Measurements from ENCODE around the gene ZNF19. TPM values are rescaled to one million over a fixed set of nuclear protein-coding genes. Genes with fewer than 3 reads are reported as not detected.

ZNF19 gene
- polyA plus RNA-seq, 1 donor from 2014 or later, result 2.5 TPM

DNA sequence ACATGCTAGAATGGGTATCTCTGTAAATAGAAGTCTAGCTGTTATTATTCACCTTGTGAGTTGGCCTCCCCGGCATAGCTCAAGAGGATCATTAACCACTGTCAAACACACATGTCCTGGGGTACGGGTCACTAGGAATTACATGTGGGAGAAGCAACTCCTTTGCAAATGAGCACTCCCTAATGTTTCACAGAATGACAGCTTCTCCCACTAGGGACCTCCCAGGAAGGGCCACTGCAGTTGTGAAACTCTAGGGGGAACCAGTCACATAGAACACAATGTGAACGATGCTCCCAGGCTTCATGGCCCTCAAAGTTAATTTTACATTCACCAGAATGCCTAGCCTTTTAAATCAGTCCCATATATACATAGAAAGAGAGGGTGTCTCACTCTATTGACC lies 12.4 kb upstream of the ZNF19 start:
- H3K27me3 Mint-ChIP-seq, result no peaks in the 10 kb centered on the region
- H3K4me3 Mint-ChIP-seq, result no peak overlapping the region
- H3K9me3 Mint-ChIP-seq, result no peaks in the 10 kb centered on the region
- no peaks in the 10 kb centered on the region for H3K4me1 Mint-ChIP-seq
- no peak overlapping the region for H3K27ac Mint-ChIP-seq
- H3K36me3 Mint-ChIP-seq, result no peaks in the 10 kb centered on the region

DNA sequence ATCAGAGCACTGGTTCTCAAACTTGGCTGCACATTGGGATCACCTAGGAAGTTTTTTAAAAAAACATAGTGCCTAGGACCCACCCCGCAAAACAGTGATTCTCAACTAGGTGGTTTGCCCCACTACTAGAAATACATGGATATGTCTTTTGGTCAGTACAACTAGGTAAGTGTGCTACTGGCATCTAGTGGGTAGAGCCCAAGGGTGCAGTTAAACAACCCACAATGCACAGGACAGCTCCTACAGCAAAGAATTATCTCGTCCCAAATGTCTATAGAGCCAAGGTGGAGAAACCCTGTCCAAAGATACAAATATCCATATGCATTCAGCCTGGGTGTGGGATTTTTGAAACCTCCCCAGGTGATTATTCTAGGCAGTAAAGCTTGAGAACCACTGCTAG lies 11.8 kb upstream of the ZNF19 start:
- no peaks in the 10 kb centered on the region for H3K36me3 Mint-ChIP-seq
- no peak overlapping the region for H3K4me3 Mint-ChIP-seq
- H3K9me3 Mint-ChIP-seq, result no peaks in the 10 kb centered on the region
- H3K4me1 Mint-ChIP-seq, result no peaks in the 10 kb centered on the region
- no peaks in the 10 kb centered on the region for H3K27me3 Mint-ChIP-seq
- H3K27ac Mint-ChIP-seq, result no peak overlapping the region

DNA sequence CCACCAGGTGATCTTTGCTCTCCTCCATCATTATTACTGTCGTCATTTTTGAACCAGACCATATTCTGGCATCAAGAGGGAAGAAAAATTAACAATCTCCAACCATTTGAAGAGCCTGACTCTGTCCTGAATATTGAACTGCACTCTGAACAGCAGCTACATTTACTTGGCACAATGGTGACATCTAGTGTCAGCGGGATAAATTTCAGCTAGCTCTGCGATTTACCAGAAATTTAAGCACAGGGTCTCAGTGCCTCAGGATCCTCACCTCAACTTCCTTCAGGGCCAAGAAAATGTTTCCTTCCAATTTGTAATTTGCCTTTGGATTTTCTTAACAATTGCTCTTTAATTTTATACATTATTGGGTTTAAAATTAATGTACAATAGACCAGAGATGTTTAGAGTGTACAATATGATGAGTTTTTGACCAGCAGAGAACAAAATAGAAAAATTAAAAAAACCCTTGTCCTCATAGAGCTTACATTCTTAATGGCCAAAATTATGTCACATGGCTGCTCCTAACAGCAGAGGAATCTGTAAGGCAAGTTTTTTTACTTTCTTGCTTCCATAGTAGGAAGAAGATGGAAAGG lies 10.7 kb upstream of the ZNF19 start:
- Mint-ChIP-seq H3K9me3 (no peaks in the 10 kb centered on the region), H3K27ac (no peak overlapping the region), H3K4me1 (no peaks in the 10 kb centered on the region), H3K4me3 (peak overlapping the region in 1 of 4 donors; percentile 45), H3K36me3 (no peaks in the 10 kb centered on the region), H3K27me3 (no peaks in the 10 kb centered on the region)

DNA sequence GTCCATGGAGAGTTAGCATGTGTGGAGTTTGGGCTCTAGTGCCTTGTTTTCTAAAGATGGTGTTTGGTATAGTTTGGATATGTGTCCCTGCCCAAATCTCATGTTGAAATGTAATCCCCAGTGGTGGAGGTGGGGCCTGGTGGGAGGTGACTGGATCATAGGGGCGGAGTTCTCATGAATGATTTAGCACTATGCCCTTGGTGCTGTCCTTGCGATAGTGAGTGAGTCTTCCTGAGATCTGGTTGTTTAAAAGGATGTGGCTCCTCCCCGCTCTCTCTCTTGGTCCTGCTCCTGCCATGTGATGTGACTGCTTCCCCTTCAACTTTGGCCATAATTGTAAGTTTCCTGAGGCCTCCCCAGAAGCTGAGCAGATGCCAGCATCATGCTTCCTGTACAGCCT lies 8.9 kb upstream of the ZNF19 start:
- no peaks in the 10 kb centered on the region for H3K36me3 Mint-ChIP-seq
- H3K27me3 Mint-ChIP-seq, result no peaks in the 10 kb centered on the region

DNA sequence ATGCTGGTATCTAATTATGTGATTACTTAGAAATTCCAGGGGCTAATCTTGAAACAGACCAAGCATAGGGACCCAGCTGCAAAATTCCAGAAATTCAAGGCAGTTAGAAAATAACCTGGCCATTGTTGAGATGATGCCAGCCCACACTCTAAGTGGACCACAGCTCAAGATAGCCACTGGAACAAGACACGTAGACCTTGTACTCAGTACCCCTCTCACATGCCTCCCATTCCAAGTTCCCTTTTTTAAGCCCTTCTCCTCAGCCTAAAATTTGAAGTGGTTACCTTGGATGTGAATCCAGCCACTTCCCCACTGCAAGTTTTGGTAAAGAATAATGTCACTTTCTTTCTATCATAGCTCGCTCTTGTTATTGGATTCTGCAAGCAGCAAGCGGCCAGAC lies 4.1 kb upstream of the ZNF19 start:
- no peaks in the 10 kb centered on the region for H3K4me1 Mint-ChIP-seq
- H3K9me3 Mint-ChIP-seq, result no peaks in the 10 kb centered on the region
- no peak overlapping the region for H3K4me3 Mint-ChIP-seq
- no peak overlapping the region for H3K27ac Mint-ChIP-seq
- H3K27me3 Mint-ChIP-seq, result peaks cover 6% of the 10 kb centered on the region
- no peaks in the 10 kb centered on the region for H3K36me3 Mint-ChIP-seq

More for the DNA sequence above, 8.9 kb upstream of the ZNF19 start:
- no peaks in the 10 kb centered on the region for H3K9me3 Mint-ChIP-seq
- no peaks in the 10 kb centered on the region for H3K4me1 Mint-ChIP-seq
- H3K27ac Mint-ChIP-seq, result no peak overlapping the region
- H3K4me3 Mint-ChIP-seq, result no peak overlapping the region

DNA sequence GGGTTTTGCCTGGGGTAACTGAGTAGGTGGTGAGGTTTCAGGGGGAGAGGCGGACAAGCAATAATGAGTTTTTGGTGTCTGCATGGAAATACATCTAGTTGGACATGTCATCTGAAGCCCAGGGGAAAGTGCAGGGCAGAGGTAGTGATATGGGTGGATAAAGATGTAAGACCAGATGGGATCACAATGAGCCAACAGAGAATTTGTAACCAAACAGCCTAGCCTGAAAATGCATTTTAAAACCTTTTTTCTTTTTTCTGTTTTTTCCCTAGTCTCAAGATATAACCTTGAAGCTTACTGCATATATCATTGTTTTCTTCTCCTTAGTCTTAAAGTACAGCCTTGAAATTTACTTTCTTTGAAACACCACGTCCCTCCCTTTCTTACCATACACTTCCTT lies 3.7 kb upstream of the ZNF19 start:
- Mint-ChIP-seq H3K36me3 (no peaks in the 10 kb centered on the region), H3K4me1 (no peaks in the 10 kb centered on the region)

DNA sequence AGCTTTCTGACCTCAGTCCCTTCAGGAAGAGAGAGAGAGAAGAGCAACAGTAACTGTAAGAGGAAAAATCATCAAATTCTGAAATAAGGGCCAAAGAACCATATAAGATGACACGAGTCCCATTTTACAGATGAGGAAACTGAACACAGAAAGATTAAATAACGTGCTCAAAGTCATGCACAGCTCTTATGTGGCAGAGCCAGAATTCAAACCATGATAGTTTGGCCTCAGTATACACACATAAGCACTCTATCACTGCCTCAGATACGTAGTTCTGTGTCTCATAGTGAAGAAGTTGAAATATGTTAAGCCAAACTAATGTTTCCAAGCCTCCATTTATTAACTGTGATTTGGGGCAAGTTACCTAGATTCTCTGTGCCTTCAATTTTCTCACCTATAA lies 1.9 kb upstream of the ZNF19 start:
- Mint-ChIP-seq H3K9me3 (peaks cover 0 to 2% (median 0%) of the 10 kb centered on the region in 3 donors), H3K27ac (no peak overlapping the region), H3K4me3 (no peak overlapping the region), H3K27me3 (peaks cover 6% of the 10 kb centered on the region), H3K4me1 (no peaks in the 10 kb centered on the region), H3K36me3 (no peaks in the 10 kb centered on the region)

More for the DNA sequence above, 3.7 kb upstream of the ZNF19 start:
- Mint-ChIP-seq H3K9me3 (no peaks in the 10 kb centered on the region), H3K27me3 (peaks cover 6% of the 10 kb centered on the region), H3K27ac (no peak overlapping the region), H3K4me3 (no peak overlapping the region)

DNA sequence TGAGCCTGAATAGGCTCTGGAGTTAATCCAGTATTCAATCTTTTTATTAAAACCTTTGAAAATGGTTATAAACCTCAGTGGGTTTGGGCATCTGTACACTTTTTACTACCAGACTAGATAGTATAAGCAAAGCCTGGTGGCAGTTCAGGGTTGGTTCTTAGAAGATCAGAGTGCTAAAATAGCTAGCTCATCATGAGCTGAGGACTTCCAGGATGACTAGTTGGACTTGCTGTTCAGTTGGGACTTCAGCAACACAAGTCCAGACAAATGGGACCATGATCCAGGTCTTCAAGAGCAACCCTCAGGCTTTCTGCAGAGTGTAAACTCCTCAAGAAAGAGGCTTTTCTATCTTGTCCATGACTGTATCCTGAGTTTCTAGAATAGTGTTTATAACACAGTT lies 1.2 kb upstream of the ZNF19 start:
- Mint-ChIP-seq H3K9me3 (peaks cover 0 to 2% (median 0%) of the 10 kb centered on the region in 3 donors), H3K36me3 (no peaks in the 10 kb centered on the region), H3K4me1 (no peaks in the 10 kb centered on the region), H3K27me3 (peaks cover 6% of the 10 kb centered on the region), H3K27ac (no peak overlapping the region), H3K4me3 (no peak overlapping the region)

DNA sequence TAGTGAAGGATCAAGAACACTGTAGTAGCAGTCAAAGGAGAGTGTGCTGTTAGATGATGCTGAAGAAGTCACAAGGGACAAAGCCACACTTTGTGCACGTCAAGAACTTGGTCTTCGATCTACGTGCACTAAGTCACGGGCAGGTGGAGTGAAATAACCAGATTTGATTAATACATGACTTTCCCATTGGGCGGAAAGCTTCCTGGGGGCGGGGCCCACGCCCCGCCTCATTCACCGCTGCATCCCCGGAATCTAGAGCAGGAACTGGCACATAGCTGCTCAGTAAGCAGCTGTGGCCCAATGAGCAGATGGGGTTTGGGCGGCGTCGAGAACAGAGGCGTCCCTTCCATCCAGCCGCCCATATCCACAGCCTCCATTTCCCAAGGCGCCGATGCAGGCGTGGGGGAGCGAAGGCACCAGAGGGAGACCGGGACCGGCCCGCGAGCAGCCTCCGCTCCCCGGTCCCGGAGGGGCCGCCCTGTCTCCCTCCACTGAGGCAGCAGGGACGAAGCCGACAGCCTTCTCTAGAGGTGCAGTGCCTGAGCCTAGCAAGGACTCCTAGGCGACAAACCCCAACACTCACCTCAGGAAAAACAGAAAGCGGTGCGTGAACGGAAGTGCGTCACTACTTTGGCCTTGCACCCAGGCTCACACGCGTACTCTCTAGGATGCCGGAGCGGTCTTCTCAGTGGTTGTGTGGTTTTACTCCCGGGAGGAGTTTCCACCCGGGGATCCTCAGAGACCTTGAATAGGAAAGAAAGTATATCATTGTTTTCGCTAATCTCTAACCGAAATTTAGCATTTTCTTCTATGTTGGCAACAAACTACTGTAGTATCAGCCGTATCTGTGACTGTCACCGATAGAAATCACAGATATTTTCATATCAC lies 4.9 kb downstream of the ZNF19 start:
- Mint-ChIP-seq H3K9me3 (peaks cover 0 to 2% (median 0%) of the 10 kb centered on the region in 3 donors), H3K36me3 (peaks cover 12% of the 10 kb centered on the region)

DNA sequence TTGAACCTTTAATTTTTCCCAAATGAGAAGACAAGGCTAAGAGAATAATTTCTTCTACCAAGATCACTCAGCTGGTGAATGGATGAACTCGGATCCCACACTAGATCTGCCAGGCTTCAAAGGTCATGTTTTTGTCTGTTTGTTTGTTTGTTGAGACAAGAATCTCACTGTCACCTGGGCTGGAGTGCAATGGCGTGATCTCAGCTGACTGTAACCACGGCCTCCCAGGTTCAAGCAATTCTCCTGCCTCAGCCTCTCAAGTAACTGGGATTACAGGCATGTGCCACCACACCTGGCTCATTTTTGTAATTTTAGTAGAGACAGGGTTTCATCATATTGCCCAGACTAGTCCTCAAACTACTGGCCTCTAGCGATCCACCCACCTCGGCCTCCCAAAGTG lies 6.6 kb downstream of the ZNF19 start:
- H3K4me1 Mint-ChIP-seq, result peaks cover 14 to 16% (median 15%) of the 10 kb centered on the region in 3 donors
- H3K4me3 Mint-ChIP-seq, result peak overlapping the region in 1 of 4 donors; percentile 24
- H3K9me3 Mint-ChIP-seq, result peaks cover 0 to 2% (median 0%) of the 10 kb centered on the region in 3 donors
- H3K27ac Mint-ChIP-seq, result peak overlapping the region; percentile 41 to 95 (median 84)
- peaks cover 15% of the 10 kb centered on the region for H3K36me3 Mint-ChIP-seq
- H3K27me3 Mint-ChIP-seq, result no peaks in the 10 kb centered on the region

More for the DNA sequence above, 4.9 kb downstream of the ZNF19 start:
- Mint-ChIP-seq H3K4me1 (peaks cover 14 to 15% (median 15%) of the 10 kb centered on the region in 3 donors), H3K27me3 (peaks cover 3% of the 10 kb centered on the region), H3K4me3 (peak overlapping the region; percentile 79 to 95 (median 90)), H3K27ac (peak overlapping the region; percentile 84 to 95 (median 90))

DNA sequence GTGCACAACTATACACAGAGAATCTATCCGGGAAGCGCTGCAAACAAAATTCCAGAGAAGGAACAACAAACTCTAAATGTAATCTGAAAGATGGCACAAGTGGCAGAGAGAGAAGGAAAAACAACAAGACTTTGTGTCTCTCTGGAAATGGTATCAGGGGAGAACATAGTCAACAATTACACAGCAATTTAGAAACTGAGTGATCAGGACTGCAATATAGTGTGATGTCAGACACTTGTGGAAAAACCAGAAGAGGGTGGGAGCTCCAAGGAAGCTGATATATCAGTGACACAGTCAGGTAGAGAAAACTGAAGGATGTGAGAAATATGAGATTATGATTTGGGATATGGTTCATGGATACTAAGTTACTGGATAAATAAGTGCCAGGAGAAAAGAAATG lies 8.2 kb downstream of the ZNF19 start:
- peak overlapping the region in 1 of 3 donors; percentile 19 for H3K27ac Mint-ChIP-seq
- H3K9me3 Mint-ChIP-seq, result no peaks in the 10 kb centered on the region
- peaks cover 14 to 17% (median 15%) of the 10 kb centered on the region in 3 donors for H3K4me1 Mint-ChIP-seq
- H3K4me3 Mint-ChIP-seq, result peak overlapping the region in 1 of 4 donors; percentile 18
- H3K36me3 Mint-ChIP-seq, result peaks cover 18% of the 10 kb centered on the region
- no peaks in the 10 kb centered on the region for H3K27me3 Mint-ChIP-seq

DNA sequence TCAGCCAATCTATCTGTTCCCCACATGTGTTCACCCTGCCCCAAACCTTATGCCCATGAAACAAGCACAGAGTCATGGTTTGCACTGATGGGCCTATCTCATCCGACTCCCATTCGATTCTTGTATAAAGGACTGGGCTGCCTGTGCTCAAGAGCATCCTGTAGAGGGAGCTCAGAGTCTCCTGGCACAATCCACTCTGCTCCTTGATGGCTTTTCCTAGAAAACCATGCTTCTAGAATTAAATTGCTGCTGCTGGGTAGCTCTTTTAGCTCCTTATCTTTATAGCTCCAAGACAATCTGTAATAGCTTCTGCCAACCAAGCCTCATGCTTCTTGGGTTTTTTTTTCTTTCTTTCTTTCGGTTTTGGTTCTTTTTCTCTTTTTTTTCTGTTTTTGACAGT lies 9.7 kb downstream of the ZNF19 start:
- Mint-ChIP-seq H3K4me3 (no peak overlapping the region), H3K27ac (no peak overlapping the region), H3K4me1 (peaks cover 8 to 11% (median 9%) of the 10 kb centered on the region in 3 donors), H3K36me3 (peaks cover 26% of the 10 kb centered on the region), H3K9me3 (no peaks in the 10 kb centered on the region), H3K27me3 (no peaks in the 10 kb centered on the region)

DNA sequence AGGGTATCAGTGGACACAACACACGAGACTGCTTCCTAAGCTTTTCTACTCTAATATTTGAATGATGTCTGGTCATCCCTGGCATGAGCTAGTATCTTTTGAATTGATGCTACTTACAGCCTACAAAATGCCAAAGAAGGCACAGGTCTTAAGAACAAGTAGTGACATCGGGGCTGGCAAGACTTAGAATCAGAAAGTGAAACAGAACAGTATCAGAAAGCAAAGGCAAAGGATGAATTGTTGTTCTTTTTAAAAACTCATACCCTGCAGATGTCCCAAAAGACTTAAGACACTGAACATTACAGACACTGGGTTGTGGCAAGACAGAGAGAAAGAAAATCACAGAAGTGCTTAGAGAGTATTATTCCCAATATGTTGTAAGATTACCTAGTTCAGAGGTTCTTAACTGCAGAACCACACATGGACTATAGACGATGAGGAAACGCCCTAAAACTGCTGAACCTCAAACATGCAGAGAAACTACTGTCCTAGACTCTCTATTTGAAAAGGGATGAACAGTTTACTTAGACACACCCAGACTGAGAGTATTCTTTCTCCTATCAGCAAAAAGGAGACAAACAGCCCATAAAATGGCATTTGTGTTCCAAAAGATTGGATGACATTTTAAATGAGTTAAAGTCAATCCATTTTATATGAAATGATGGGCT lies 12.5 kb downstream of the ZNF19 start:
- peak overlapping the region in 1 of 4 donors; percentile 10 for H3K4me3 Mint-ChIP-seq
- H3K27ac Mint-ChIP-seq, result no peak overlapping the region
- H3K36me3 Mint-ChIP-seq, result peaks cover 29% of the 10 kb centered on the region
- H3K4me1 Mint-ChIP-seq, result peaks cover 0 to 6% (median under 1%) of the 10 kb centered on the region in 3 donors
- H3K9me3 Mint-ChIP-seq, result no peaks in the 10 kb centered on the region
- no peaks in the 10 kb centered on the region for H3K27me3 Mint-ChIP-seq

DNA sequence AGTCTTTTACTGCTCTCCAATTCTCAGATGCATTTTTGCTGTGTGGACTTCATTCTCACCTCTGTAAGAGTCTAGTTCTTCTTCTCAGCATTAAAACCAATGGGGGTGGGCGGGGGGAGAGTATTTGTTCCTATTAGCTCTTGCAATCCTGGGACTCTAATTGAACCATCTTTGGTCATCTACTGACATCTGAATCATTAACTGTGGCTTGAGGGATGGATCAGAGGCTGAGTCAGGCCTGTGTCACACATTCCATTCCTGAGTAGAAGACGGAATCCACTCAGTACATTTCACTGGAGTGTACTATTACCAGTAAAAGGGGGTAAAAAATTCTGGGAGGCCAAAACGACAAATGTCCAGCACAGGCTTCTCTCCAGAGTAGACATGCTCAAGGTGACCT lies 14.3 kb downstream of the ZNF19 start:
- Mint-ChIP-seq H3K36me3 (peaks cover 24% of the 10 kb centered on the region), H3K27ac (no peak overlapping the region), H3K4me1 (peaks cover 0 to 2% (median 0%) of the 10 kb centered on the region in 3 donors), H3K9me3 (no peaks in the 10 kb centered on the region), H3K27me3 (no peaks in the 10 kb centered on the region), H3K4me3 (no peak overlapping the region)

DNA sequence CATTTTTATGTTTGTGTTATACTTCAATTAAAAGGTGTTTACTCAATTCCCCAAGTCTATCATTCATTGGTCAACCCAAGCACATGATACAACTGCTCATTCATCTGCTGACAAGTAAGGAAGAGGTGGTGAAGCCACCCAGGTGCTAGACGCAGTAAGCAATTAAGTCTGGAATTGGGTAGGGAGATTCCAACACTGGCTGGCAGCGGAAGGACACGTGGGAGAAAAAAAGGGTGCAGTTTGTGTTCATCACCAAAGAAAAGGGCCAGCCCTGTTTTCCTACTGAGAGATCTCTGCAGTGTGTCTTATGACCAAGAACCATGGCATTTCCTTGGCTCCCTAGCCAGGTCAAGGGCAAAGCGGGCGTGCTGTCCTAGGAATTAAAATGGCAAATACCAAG lies 15.2 kb downstream of the ZNF19 start:
- Mint-ChIP-seq H3K4me1 (peaks cover 0 to 2% (median 0%) of the 10 kb centered on the region in 3 donors), H3K36me3 (peaks cover 25% of the 10 kb centered on the region), H3K27me3 (no peaks in the 10 kb centered on the region), H3K27ac (no peak overlapping the region), H3K4me3 (no peak overlapping the region), H3K9me3 (no peaks in the 10 kb centered on the region)
